ENCODE measurements around the gene PIP5KL1. TPM values are rescaled to one million over a fixed set of nuclear protein-coding genes. Genes with fewer than 3 reads are reported as not detected.

PIP5KL1 gene
- total RNA-seq, 1 donor: 2.6 TPM

DNA sequence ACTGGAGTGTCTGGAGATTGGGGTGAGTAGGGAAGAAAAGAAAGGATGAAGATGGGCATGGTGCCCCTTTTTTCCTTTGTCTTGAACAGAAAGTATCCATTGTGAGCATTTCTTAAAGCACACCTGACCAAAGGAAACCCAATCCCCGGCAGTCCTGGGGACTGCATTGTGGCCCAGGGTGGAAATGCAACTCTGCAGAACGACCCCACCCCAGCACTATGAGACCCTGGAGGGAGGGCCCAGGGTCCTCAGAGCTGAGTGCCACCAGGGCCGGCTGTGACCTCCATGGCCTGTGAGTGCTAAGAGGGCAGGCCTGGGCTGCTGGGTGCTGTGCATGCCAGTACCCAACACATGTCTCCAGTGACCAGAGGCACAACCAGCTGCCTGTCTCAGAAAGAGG is 31.7 kb upstream of the PIP5KL1 start:
- no peak for DNase-seq (ENCODE audit: low read depth)
- TF ChIP-seq, protein P1, sequence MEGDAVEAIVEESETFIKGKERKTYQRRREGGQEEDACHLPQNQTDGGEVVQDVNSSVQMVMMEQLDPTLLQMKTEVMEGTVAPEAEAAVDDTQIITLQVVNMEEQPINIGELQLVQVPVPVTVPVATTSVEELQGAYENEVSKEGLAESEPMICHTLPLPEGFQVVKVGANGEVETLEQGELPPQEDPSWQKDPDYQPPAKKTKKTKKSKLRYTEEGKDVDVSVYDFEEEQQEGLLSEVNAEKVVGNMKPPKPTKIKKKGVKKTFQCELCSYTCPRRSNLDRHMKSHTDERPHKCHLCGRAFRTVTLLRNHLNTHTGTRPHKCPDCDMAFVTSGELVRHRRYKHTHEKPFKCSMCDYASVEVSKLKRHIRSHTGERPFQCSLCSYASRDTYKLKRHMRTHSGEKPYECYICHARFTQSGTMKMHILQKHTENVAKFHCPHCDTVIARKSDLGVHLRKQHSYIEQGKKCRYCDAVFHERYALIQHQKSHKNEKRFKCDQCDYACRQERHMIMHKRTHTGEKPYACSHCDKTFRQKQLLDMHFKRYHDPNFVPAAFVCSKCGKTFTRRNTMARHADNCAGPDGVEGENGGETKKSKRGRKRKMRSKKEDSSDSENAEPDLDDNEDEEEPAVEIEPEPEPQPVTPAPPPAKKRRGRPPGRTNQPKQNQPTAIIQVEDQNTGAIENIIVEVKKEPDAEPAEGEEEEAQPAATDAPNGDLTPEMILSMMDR (IDR thresholded peaks at IDR 0.05; ENCODE audit: insufficient read depth, low read length): no peak

DNA sequence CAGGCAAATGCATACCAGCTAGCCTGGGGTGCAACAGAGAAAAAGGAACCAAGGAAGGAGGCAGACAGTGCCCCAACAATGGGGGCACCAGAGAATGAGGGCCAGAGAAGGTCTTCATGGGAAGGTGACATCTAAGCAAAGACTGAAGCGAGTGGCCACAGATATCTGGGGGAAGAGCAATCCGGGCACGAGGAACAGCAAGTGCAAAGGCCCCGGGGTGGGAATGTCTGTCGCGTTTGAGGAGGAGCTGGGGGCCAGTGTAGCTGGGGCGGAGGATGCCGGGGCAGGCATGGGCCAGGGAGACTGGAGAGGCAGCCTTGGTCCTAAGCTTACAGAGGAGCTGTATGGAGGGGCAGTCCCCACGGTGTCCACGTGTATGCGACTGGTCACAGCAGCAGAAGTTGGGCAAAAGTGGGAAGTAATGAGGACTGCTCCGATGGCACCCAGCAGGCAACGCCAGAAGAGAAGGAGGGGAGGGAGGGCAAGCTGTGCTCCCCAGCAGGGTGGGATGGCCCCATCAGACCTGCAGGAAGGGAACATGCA is 31.1 kb upstream of the PIP5KL1 start:
- no peak for DNase-seq (ENCODE audit: low read depth)
- TF ChIP-seq, protein P1 (IDR thresholded peaks at IDR 0.05; ENCODE audit: insufficient read depth, low read length): no peak
- no peak overlapping the region for H3K4me3 ChIP-seq (ENCODE audit: low read depth, low read length)

More for the DNA sequence above, 31.7 kb upstream of the PIP5KL1 start:
- no peak overlapping the region for H3K4me3 ChIP-seq (ENCODE audit: low read depth, low read length)

DNA sequence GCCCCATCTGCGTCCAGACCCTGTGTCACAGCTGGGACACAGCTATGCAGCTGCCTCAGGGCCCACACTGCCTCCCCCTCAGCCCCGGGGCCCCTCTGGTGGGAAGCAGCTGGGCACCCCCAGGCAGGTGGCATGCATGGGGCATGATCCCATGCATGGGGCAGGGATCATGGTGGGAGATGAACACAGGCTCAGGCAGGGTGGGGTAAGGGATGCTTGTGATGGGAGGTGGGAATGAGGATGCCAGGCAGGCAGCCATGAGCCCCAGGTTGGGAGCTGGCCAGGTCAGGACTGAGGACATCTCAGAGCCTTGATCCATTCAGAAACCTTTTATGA is 30.5 kb upstream of the PIP5KL1 start:
- H3K4me3 ChIP-seq (ENCODE audit: low read depth, low read length): no peak overlapping the region
- DNase-seq (ENCODE audit: low read depth): no peak
- TF ChIP-seq, protein P1 (IDR thresholded peaks at IDR 0.05; ENCODE audit: insufficient read depth, low read length): no peak

DNA sequence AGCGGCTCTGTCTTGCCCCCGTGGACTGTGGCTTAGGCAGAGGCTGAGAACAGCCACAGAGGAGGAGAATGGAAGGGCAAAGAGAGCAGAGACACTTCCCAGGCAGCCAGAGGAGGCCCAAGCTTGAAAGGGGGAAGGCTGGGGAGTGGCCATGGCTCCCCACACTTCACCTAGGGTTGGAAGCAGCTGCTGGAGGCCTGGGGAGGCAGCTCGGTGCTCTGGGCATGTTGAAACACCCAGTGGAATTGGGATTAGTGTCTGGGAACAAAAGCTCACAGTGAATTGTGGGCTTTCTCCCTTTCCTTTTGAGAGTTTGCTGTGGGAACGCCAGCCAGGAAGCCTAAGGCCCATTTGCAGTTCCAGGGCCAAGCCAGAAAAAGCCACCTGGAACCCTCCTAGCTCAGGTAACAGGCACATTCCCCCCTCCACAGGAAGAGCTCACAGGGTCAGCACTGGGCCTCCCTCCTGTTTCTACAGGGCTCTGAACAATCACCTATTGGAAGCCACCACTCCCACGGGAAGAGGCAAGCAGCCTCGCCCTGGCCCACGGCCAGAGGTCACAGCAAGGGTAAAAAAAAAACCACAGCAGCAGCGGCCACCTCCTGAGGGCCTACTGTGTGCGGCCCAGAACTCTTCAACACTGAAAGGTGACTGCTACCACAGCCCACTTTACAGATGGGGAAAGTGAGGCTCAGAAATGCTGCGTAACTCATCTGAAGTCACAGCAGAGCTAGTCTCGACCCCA is 30.0 kb upstream of the PIP5KL1 start:
- TF ChIP-seq, protein P1 (IDR thresholded peaks at IDR 0.05; ENCODE audit: insufficient read depth, low read length): no peak
- no peak for DNase-seq (ENCODE audit: low read depth)
- no peak overlapping the region for H3K4me3 ChIP-seq (ENCODE audit: low read depth, low read length)

DNA sequence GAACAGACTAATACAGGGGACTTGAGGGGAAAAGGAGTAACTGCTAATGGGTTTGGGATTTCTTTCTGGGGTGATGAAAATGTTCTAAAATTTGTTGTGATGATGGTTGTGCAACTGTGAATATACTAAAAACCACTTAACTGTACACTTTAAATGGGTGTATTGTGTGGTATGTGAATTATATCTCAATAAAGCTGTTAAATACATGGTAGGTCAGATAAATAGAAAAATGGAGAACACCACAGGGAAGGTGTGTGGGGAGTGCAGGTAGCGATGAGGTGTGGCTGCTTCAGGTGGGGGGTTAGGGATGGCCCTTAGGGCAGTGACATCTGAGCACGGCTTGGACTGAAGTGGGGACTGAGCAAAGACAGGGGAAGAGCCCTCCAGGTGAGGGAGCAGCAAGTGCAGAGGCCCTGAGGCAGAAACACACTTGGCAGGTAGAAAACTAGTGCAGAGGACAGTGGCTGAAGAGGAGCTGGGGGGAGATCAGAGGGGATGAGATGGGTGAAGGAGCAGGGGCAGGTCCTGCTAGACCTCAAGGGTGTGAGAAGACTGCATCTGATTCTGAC is 29.3 kb upstream of the PIP5KL1 start:
- no peak overlapping the region for H3K4me3 ChIP-seq (ENCODE audit: low read depth, low read length)
- TF ChIP-seq, protein P1 (IDR thresholded peaks at IDR 0.05; ENCODE audit: insufficient read depth, low read length): no peak
- DNase-seq (ENCODE audit: low read depth): no peak

DNA sequence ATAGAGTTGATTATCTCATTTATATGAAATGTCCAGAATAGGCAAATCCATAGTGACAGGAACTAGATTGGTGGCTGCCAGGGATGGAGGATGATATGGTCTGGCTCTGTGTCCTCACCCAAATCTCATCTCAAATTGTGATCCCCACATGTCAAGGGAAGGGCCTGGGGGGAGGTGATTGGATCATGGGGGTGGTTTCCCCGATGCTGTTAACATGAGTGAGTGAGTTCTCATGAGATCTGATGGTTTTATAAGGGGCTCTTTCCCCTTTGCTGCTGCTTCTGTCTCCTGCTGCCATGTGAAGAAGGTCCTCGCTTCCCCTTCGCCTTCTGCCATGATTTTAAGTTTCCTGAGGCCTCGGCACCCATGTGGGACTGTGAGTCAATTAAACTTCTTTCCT is 28.8 kb upstream of the PIP5KL1 start:
- TF ChIP-seq, protein P1 (IDR thresholded peaks at IDR 0.05; ENCODE audit: insufficient read depth, low read length): no peak
- H3K4me3 ChIP-seq (ENCODE audit: low read depth, low read length): no peak overlapping the region
- DNase-seq (ENCODE audit: low read depth): no peak

All from fibroblast of the aortic adventitia (primary cell).